Hematopoietic multipotent progenitor cell treated with erythropoietin and hydrocortisone succinate and interleukin-3 and kit ligand, for 15 days (in vitro differentiated cells): ENCODE results near the gene MAP1S.

Experiments used
- DNase-seq: peaks from one replicate; pipeline ENCODE4 v3.0.0-alpha.2; 2015; ENCODE audit warnings: low spot score

MAP1S gene

GRCh38 chr19:17739121-17739875 is 20.0 kb downstream of the MAP1S start:
- DNase-seq, result no peak

GRCh38 chr19:17741456-17741855 is 22.2 kb downstream of the MAP1S start:
- DNase-seq, result no peak

GRCh38 chr19:17743874-17744580 is 24.7 kb downstream of the MAP1S start:
- peak; percentile 37 for DNase-seq

GRCh38 chr19:17747205-17748098 is 28.2 kb downstream of the MAP1S start:
- DNase-seq, result peak; percentile 93

- no peak for DNase-seq
These were observed 29.8 kb downstream of the MAP1S start for GRCh38 chr19:17748884-17749638.

- DNase-seq, result no peak
These were observed 30.6 kb downstream of the MAP1S start for GRCh38 chr19:17749912-17750317.

GRCh38 chr19:17751103-17751911 is 32.0 kb downstream of the MAP1S start, which contains the start of gene FCHO1:
Gene FCHO1, plus strand, starts transcription at chr19:17751477. Its CDS starts 3,688 bp downstream, at chr19:17755165.
- no peak for DNase-seq

GRCh38 chr19:17751912-17752273 is 32.6 kb downstream of the MAP1S start:
- no peak for DNase-seq

- no peak for DNase-seq
These were observed 33.8 kb downstream of the MAP1S start for GRCh38 chr19:17752865-17753639.

- DNase-seq, result no peak
These were observed 34.7 kb downstream of the MAP1S start for GRCh38 chr19:17753976-17754375.

- DNase-seq, result no peak
These were observed 35.6 kb downstream of the MAP1S start for GRCh38 chr19:17754634-17755442.

GRCh38 chr19:17755443-17755890 is 36.2 kb downstream of the MAP1S start:
- no peak for DNase-seq

- no peak for DNase-seq
These were observed 36.8 kb downstream of the MAP1S start for GRCh38 chr19:17755977-17756670.

- peak; percentile 70 for DNase-seq
These were observed 37.8 kb downstream of the MAP1S start for GRCh38 chr19:17757125-17757524.

GRCh38 chr19:17758515-17758914 is 39.2 kb downstream of the MAP1S start:
- DNase-seq, result no peak

GRCh38 chr19:17761148-17761547 is 41.9 kb downstream of the MAP1S start:
- DNase-seq, result no peak

- no peak for DNase-seq
These were observed 43.4 kb downstream of the MAP1S start for GRCh38 chr19:17762505-17763229.

GRCh38 chr19:17764348-17764747 is 45.1 kb downstream of the MAP1S start:
- no peak for DNase-seq
